ENCODE data around the gene CD81. TPM values are rescaled to one million over a fixed set of nuclear protein-coding genes. Genes with fewer than 3 reads are reported as not detected.
A peak's percentile ranks its signal among the peaks of the same experiment; 100 is the strongest.

The CD81 gene
- total RNA-seq, 1 donor from 2014 or later, result 441 TPM

DNA sequence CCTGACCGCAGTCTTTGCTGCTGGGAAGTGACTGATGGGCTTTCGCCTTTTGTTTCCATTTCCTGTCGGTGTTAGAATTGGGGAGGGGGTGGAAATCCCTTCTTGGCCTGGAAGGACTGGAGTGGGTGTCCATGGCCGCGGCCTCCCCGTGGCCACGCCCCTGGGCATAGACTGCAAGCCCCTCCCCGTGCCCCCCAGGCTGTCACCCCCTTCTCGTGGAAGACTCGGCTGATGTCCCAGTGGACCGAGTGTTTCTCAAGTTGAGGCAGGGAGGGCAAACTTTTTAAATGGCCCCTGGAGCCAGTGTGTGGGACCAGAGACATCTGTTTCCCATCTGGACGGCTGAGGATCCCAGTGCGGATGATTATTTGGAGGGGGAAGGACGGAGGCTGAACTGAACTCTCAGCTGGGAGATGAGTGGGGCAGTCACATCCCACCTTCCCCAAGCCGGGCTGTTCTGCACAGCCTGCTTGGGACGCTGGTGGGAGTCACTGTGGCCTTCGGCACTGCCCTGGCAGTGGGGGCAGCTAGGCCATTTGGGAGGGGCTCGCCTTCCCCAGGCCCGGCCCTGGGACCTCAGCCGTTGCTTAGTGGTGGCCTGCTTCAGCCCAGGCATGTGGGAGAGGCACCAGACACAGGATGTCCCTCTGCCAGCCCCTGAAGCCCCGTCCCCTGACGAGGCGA is 1.6 kb downstream of the CD81 start:
- H3K9me3 Mint-ChIP-seq (ENCODE audit: low read depth), result no peaks in the 10 kb centered on the region
- TF ChIP-seq, protein P1, sequence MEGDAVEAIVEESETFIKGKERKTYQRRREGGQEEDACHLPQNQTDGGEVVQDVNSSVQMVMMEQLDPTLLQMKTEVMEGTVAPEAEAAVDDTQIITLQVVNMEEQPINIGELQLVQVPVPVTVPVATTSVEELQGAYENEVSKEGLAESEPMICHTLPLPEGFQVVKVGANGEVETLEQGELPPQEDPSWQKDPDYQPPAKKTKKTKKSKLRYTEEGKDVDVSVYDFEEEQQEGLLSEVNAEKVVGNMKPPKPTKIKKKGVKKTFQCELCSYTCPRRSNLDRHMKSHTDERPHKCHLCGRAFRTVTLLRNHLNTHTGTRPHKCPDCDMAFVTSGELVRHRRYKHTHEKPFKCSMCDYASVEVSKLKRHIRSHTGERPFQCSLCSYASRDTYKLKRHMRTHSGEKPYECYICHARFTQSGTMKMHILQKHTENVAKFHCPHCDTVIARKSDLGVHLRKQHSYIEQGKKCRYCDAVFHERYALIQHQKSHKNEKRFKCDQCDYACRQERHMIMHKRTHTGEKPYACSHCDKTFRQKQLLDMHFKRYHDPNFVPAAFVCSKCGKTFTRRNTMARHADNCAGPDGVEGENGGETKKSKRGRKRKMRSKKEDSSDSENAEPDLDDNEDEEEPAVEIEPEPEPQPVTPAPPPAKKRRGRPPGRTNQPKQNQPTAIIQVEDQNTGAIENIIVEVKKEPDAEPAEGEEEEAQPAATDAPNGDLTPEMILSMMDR (IDR thresholded peaks at IDR 0.05), result no peak
- peak overlapping the region; percentile 89 for H3K27ac Mint-ChIP-seq (ENCODE audit: unreplicated experiment)
- no peaks in the 10 kb centered on the region for H3K36me3 Mint-ChIP-seq (ENCODE audit: low read depth)
- H3K27me3 Mint-ChIP-seq (ENCODE audit: low read depth), result no peaks in the 10 kb centered on the region
- peak overlapping the region; percentile 90 for H3K4me3 Mint-ChIP-seq (ENCODE audit: unreplicated experiment)
- DNase-seq (ENCODE audit: low spot score), result peak; percentile 79
- H3K4me1 Mint-ChIP-seq (ENCODE audit: low read depth), result peaks cover 47% of the 10 kb centered on the region

DNA sequence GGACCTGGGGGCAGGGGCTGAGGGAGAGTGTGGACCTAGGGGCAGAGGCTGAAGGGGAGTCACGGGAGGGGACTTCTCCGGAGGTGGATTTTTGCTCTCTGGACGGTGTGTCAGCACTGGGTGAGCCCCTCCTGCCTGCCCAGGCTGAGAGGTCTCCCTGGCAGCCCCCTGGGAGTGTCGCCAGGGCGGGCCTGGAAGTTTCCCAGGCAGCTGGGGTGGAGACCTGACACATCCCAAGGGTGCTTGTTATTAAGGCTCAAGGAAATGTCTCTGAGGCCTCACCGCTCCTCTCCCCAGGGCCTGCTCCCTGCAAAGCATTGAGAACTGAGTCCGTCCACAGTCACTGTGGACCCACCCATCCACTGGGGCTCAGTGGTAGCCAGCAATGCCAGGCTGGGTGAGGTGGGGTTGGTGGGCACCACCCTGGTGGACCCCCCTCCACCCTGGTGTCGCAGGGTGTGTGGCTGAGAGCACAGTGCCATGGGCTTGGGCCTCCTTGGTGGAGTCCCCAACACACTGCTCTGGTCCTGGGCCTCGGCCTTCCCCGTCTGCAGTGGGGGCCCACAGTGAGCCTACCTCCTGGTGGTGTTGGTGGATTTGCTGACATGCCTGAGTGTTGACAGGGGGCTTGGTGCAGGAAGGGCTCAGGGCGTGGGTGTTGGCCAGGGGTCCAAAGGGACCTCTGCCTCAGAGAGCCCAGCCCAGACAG is 2.5 kb downstream of the CD81 start:
- Mint-ChIP-seq H3K4me3 (ENCODE audit: unreplicated experiment) (peak overlapping the region; percentile 53), H3K36me3 (ENCODE audit: low read depth) (no peaks in the 10 kb centered on the region), H3K27me3 (ENCODE audit: low read depth) (no peaks in the 10 kb centered on the region), H3K4me1 (ENCODE audit: low read depth) (peaks cover 51% of the 10 kb centered on the region), H3K27ac (ENCODE audit: unreplicated experiment) (peak overlapping the region; percentile 77), H3K9me3 (ENCODE audit: low read depth) (no peaks in the 10 kb centered on the region)
- DNase-seq (ENCODE audit: low spot score), result no peak
- TF ChIP-seq, protein P1 (IDR thresholded peaks at IDR 0.05), result no peak

DNA sequence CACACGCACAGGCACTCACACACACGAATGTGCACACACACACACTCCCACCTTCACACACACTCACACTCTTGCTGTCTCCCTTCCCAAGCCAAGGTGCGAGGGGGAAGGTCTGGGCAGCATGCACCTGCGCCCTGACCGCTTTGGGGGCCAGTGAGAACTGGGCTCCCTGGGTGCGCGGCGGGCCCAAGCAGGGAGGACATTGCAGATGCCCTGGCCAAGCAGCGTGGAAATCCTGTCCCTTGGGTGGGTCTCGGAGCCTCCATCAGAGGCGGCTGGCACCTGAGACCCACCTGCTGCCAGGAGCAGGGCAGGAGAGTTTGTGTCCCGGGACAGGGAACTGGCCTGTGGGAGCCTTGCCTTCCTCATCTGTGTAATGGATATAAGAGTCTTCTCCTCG is 3.3 kb downstream of the CD81 start:
- TF ChIP-seq, protein P1 (IDR thresholded peaks at IDR 0.05), result no peak
- peak overlapping the region; percentile 77 for H3K27ac Mint-ChIP-seq (ENCODE audit: unreplicated experiment)
- peak overlapping the region; percentile 51 for H3K4me3 Mint-ChIP-seq (ENCODE audit: unreplicated experiment)
- H3K9me3 Mint-ChIP-seq (ENCODE audit: low read depth), result no peaks in the 10 kb centered on the region
- H3K36me3 Mint-ChIP-seq (ENCODE audit: low read depth), result no peaks in the 10 kb centered on the region
- DNase-seq (ENCODE audit: low spot score), result no peak
- no peaks in the 10 kb centered on the region for H3K27me3 Mint-ChIP-seq (ENCODE audit: low read depth)
- peaks cover 51% of the 10 kb centered on the region for H3K4me1 Mint-ChIP-seq (ENCODE audit: low read depth)

DNA sequence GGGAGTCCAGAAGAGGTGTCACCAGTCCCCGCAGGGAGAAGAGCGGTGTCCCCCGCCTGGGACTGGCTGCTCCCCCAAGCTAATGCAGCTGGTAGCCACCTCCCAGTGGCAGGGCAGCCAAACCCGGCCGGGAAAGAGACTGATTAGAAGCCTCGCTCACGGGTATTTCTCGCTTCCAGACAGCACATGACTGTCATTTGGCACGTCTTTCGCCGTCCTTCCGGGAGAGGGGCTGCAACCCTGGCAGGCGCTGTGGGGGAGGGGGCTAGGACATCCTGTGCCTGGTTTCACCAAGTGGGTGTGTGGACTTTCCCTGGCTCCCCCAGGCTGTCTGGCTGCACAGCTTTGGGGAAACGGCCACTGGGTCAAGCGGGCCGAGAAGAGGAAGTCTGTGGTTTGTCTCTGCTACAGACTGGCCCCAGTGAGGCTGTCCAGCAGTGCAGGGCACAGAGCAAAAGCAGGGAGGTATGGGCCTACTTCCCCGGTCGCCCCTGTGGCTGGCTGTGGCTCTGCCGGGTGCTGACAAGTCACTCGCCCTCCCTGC is 3.8 kb downstream of the CD81 start:
- no peaks in the 10 kb centered on the region for H3K27me3 Mint-ChIP-seq (ENCODE audit: low read depth)
- TF ChIP-seq, protein P1 (IDR thresholded peaks at IDR 0.05), result no peak
- peak overlapping the region; percentile 77 for H3K27ac Mint-ChIP-seq (ENCODE audit: unreplicated experiment)
- no peak for DNase-seq (ENCODE audit: low spot score)
- H3K36me3 Mint-ChIP-seq (ENCODE audit: low read depth), result no peaks in the 10 kb centered on the region
- no peaks in the 10 kb centered on the region for H3K9me3 Mint-ChIP-seq (ENCODE audit: low read depth)
- peaks cover 51% of the 10 kb centered on the region for H3K4me1 Mint-ChIP-seq (ENCODE audit: low read depth)
- H3K4me3 Mint-ChIP-seq (ENCODE audit: unreplicated experiment), result peak overlapping the region; percentile 51

DNA sequence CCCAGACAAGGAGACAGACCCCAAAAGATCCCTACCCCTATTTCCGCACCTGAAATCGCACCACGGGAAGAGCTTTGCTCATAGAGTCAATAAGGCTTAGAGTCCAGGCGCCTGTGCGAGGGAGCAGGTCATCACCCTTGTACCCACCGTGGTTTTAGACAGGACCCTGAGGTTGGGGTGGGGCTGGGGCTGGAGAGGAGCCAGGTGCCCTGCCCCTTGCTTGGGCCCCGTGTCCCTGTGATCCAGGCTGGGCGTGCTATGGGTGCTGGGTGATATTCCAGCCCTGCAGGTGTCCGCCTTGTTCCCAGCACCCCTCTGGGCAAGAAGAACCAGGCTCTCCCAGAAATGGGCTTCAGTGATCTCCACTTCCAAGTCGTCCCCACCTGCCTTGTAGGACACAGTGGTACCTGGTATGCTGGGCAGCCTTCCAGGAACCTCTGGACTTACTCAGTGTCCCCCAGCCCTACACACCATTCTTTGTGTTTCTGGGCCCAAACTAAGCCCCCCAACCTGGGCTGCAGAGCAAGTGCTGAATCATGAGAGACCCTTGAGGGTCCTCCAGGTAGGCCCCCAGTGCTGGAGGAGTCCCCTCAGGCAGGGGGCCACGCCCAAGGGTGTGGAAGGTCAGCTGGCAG is 4.5 kb downstream of the CD81 start:
- no peaks in the 10 kb centered on the region for H3K9me3 Mint-ChIP-seq (ENCODE audit: low read depth)
- peak overlapping the region; percentile 77 for H3K27ac Mint-ChIP-seq (ENCODE audit: unreplicated experiment)
- H3K36me3 Mint-ChIP-seq (ENCODE audit: low read depth), result no peaks in the 10 kb centered on the region
- TF ChIP-seq, protein P1 (IDR thresholded peaks at IDR 0.05), result no peak
- H3K27me3 Mint-ChIP-seq (ENCODE audit: low read depth), result no peaks in the 10 kb centered on the region
- H3K4me3 Mint-ChIP-seq (ENCODE audit: unreplicated experiment), result no peak overlapping the region
- peaks cover 51% of the 10 kb centered on the region for H3K4me1 Mint-ChIP-seq (ENCODE audit: low read depth)
- DNase-seq (ENCODE audit: low spot score), result no peak

All from chondrocyte (in vitro differentiated cells).